ENCODE measurements around the gene CDK7.

GRCh38 chr5:69285448-69286116 lies 50.9 kb downstream of the CDK7 start:
- TF ChIP-seq GABPA (IDR thresholded peaks at IDR 0.05 in 1 of 2, conservative IDR thresholded peaks at IDR 0.05 in 1 of 2) (no peak), CTCF (IDR thresholded peaks at IDR 0.05; ENCODE audit: low read depth, low read length, missing input control) (no peak), TAF1 (conservative IDR thresholded peaks at IDR 0.05) (no peak), REST (IDR thresholded peaks at IDR 0.05) (no peak), JUND (IDR thresholded peaks at IDR 0.05) (no peak), RAD21 (IDR thresholded peaks at IDR 0.05) (no peak), NR2F2 (IDR thresholded peaks at IDR 0.05) (no peak), ATF3 (IDR thresholded peaks at IDR 0.05) (no peak), YY1 (IDR thresholded peaks at IDR 0.05) (no peak), MAX (IDR thresholded peaks at IDR 0.05) (no peak), FOXA1 (IDR thresholded peaks at IDR 0.05) (no peak), FOXA2 (IDR thresholded peaks at IDR 0.05) (no peak), SP1 (IDR thresholded peaks at IDR 0.05) (no peak), ZBTB33 (IDR thresholded peaks at IDR 0.05) (no peak)

Data from liver (tissue), 3 donors.